ENCODE data around the gene ASCL2. TPM values are rescaled to one million over a fixed set of nuclear protein-coding genes. Genes with fewer than 3 reads are reported as not detected.

Gene ASCL2
- total and polyA plus RNA-seq, 3 experiments from 2014 or later = 0.22 to 8.9 (median 0.55) TPM

DNA sequence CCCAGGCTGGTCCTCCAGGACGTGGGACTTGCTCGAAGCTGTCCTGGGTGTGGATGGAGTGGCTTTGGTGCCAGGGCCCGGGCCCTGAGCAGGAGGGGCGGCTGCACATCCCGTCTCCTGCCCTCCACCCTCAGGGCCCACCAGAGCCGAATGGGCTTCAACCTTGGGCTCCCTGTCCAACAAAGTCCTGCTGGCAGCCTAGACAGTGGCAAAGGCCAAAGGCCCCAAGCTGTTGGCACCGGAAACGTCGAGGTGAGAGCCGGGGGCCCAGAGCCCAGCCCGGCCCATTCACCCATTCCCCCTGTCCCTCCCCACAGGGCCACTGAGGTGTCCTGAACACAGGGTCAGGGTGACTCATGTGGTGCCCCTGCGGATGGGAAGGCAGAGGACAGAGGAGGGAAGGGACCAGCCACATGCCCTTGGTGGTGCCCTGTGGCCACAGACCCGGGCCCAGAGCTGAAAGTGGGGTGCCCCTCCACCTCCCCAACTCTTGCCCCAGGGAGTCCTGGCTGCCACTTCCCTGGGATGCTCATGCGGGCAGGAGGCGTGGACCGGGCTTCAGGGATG lies 40.5 kb upstream of the ASCL2 start:
- Mint-ChIP-seq H3K4me1 (peaks cover 8 to 25% (median 11%) of the 10 kb centered on the region in 3 donors), H3K9me3 (no peaks in the 10 kb centered on the region), H3K27ac (no peak overlapping the region), H3K27me3 (no peaks in the 10 kb centered on the region), H3K36me3 (peaks cover 0 to 2% (median 0%) of the 10 kb centered on the region in 3 donors), H3K4me3 (no peak overlapping the region)
- no peak overlapping the region for H3K4me3 ChIP-seq (ENCODE audit: low read length)
- no peaks in the 10 kb centered on the region for H3K9me3 ChIP-seq (ENCODE audit: low read length)
- H3K27me3 ChIP-seq (ENCODE audit: insufficient read depth, low read length, poor library complexity, severe bottlenecking) = no peaks in the 10 kb centered on the region
- H3K36me3 ChIP-seq (ENCODE audit: insufficient read depth, low read length) = no peaks in the 10 kb centered on the region
- DNase-seq = no peak
- CTCF ChIA-PET = interaction anchor here (0.6 to 2.9 kb wide), 6 partner anchors 12 to 222 kb away, joined by 3 to 13 read pairs (median 3); partner anchors contain the start of gene TSSC4
- POLR2A ChIA-PET = interaction anchor here (1.5 kb wide), 1 partner anchor 9 kb away, joined by 4 read pairs; the partner anchor contains the start of genes C11orf21 and TSPAN32
- H3K27ac ChIP-seq (ENCODE audit: low read depth, low read length) = no peak overlapping the region
- peaks cover 15% of the 10 kb centered on the region for H3K4me1 ChIP-seq (ENCODE audit: insufficient read depth, low read length)

DNA sequence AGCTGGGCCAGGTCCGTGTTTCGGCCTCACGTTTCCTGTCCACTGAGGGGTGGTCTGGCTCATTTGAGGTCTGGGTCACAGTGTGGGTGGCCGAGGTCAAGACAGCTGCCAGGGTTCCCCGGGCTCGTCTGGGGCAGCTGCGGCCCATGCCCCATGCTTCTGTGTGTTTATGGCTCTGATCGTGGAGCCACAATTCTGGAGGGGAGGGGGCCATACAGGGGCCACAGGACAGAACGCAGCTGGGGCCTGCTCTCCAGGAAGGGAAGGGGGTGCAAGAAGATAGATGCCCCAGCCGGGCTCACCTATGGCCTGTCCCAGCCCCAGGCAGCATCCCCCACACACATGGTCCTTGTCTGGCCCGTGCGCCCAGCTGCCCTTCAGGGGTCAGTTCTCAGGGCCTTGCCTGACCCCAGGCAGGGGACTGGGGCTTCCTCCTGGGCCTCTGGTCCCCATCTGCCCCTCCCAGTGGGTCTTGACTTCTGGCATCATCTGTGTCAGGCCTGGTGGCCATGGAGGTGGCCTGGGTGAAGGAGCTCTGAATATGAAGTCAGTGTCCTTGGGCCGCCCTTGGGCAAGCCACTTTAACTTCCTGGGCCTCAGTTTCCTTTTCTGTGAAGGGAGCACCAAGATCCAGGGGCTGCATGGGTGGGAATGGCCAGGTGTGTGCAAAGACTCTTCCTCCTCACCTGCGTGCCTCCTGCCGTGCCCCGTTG lies 39.8 kb upstream of the ASCL2 start:
- Mint-ChIP-seq H3K4me1 (peaks cover 14 to 31% (median 14%) of the 10 kb centered on the region in 3 donors), H3K27me3 (no peaks in the 10 kb centered on the region), H3K27ac (peak overlapping the region in 1 of 8 donors; percentile 74), H3K36me3 (peaks cover 0 to 2% (median 0%) of the 10 kb centered on the region in 3 donors), H3K9me3 (no peaks in the 10 kb centered on the region), H3K4me3 (no peak overlapping the region)
- POLR2A ChIA-PET = interaction anchor here (1.5 kb wide), 1 partner anchor 9 kb away, joined by 4 read pairs; the partner anchor contains the start of genes C11orf21 and TSPAN32
- CTCF ChIA-PET = interaction anchor here (0.9 to 2.9 kb wide), 3 partner anchors 90 to 223 kb away, joined by 3 to 13 read pairs (median 3); partner anchors contain the start of gene TSSC4
- H3K27ac ChIP-seq (ENCODE audit: low read depth, low read length) = no peak overlapping the region
- no peaks in the 10 kb centered on the region for H3K36me3 ChIP-seq (ENCODE audit: insufficient read depth, low read length)
- peaks cover 21% of the 10 kb centered on the region for H3K4me1 ChIP-seq (ENCODE audit: insufficient read depth, low read length)
- H3K4me3 ChIP-seq (ENCODE audit: low read length) = no peak overlapping the region
- no peaks in the 10 kb centered on the region for H3K27me3 ChIP-seq (ENCODE audit: insufficient read depth, low read length, poor library complexity, severe bottlenecking)
- no peak for DNase-seq
- H3K9me3 ChIP-seq (ENCODE audit: low read length) = no peaks in the 10 kb centered on the region

DNA sequence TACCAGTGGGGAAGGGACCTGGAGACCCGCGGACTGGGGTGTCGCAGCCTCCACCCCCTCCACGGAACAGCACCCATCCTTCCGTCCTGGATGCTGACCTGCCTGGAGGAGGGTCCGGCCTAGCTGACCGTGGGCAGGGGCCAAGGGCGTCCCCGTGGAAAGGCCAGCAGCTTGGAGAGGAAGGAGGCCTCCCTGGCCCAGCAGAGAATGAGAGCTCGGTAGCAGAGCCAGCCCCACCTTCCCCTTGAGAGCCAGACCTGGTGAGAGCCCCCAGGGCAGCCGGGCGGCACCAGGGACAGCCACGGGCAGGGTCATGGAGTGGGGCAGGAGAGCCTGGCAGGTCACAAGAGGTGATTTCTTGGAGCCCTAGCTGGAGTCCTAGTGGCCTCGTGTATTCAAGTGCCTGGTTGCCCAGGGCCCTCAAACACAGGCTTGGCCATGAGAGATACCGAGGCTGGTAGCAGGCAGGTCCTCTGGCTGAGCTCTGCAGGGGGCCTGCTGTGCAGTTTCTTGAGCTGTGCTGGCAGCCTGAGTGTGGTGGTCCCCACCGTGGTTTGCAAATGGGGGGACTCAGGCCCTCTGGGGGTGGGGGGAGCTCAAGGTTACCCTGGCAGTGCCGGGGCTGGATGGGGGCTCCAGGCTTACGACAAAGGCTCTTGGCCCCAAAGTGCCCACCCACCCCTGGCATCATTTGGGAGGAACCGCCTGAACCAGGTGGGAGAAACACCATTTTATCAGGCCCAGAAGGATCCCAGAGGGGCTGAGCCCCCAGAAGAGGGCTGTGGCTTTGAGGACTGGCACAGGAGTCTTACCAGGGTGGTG lies 39.1 kb upstream of the ASCL2 start:
- no peak overlapping the region for H3K27ac ChIP-seq (ENCODE audit: low read depth, low read length)
- Mint-ChIP-seq H3K27ac (peak overlapping the region in 1 of 8 donors; percentile 74), H3K27me3 (no peaks in the 10 kb centered on the region), H3K9me3 (no peaks in the 10 kb centered on the region), H3K4me1 (peaks cover 17 to 36% (median 18%) of the 10 kb centered on the region in 3 donors), H3K36me3 (peaks cover 0 to 2% (median 0%) of the 10 kb centered on the region in 3 donors), H3K4me3 (no peak overlapping the region)
- H3K4me3 ChIP-seq (ENCODE audit: low read length) = no peak overlapping the region
- H3K36me3 ChIP-seq (ENCODE audit: insufficient read depth, low read length) = no peaks in the 10 kb centered on the region
- POLR2A ChIA-PET = interaction anchor here (1.0 to 1.5 kb wide), 2 partner anchors 8 to 68 kb away, joined by 3 to 4 read pairs; partner anchors contain the start of genes C11orf21 and TSPAN32
- no peaks in the 10 kb centered on the region for H3K9me3 ChIP-seq (ENCODE audit: low read length)
- H3K27me3 ChIP-seq (ENCODE audit: insufficient read depth, low read length, poor library complexity, severe bottlenecking) = no peaks in the 10 kb centered on the region
- no peak for DNase-seq
- CTCF ChIA-PET = interaction anchor here (1.5 to 2.9 kb wide), 2 partner anchors 10 to 111 kb away, joined by 5 to 13 read pairs; no protein-coding TSS in a partner anchor
- peaks cover 29% of the 10 kb centered on the region for H3K4me1 ChIP-seq (ENCODE audit: insufficient read depth, low read length)

GRCh38 chr11:2308713-2309112 lies 38.3 kb upstream of the ASCL2 start:
- POLR2A ChIA-PET = interaction anchor here (1.0 kb wide), 1 partner anchor 69 kb away, joined by 3 read pairs; no protein-coding TSS in a partner anchor
- Histone ChIP-seq H3K9me3 (ENCODE audit: low read length) (no peaks in the 10 kb centered on the region), H3K4me1 (ENCODE audit: insufficient read depth, low read length) (peaks cover 36% of the 10 kb centered on the region), H3K4me3 (ENCODE audit: low read length) (no peak overlapping the region), H3K27me3 (ENCODE audit: insufficient read depth, low read length, poor library complexity, severe bottlenecking) (no peaks in the 10 kb centered on the region), H3K36me3 (ENCODE audit: insufficient read depth, low read length) (no peaks in the 10 kb centered on the region), H3K27ac (ENCODE audit: low read depth, low read length) (no peak overlapping the region)
- CTCF ChIA-PET = interaction anchor here (1.5 to 2.9 kb wide), 2 partner anchors 9 to 111 kb away, joined by 5 to 13 read pairs; no protein-coding TSS in a partner anchor
- H3K4me1 Mint-ChIP-seq = peaks cover 17 to 44% (median 25%) of the 10 kb centered on the region in 3 donors
- H3K27me3 Mint-ChIP-seq = no peaks in the 10 kb centered on the region
- no peak overlapping the region for H3K4me3 Mint-ChIP-seq
- DNase-seq = no peak
- peaks cover 0 to 2% (median 0%) of the 10 kb centered on the region in 3 donors for H3K36me3 Mint-ChIP-seq
- no peak overlapping the region for H3K27ac Mint-ChIP-seq
- H3K9me3 Mint-ChIP-seq = no peaks in the 10 kb centered on the region

DNA sequence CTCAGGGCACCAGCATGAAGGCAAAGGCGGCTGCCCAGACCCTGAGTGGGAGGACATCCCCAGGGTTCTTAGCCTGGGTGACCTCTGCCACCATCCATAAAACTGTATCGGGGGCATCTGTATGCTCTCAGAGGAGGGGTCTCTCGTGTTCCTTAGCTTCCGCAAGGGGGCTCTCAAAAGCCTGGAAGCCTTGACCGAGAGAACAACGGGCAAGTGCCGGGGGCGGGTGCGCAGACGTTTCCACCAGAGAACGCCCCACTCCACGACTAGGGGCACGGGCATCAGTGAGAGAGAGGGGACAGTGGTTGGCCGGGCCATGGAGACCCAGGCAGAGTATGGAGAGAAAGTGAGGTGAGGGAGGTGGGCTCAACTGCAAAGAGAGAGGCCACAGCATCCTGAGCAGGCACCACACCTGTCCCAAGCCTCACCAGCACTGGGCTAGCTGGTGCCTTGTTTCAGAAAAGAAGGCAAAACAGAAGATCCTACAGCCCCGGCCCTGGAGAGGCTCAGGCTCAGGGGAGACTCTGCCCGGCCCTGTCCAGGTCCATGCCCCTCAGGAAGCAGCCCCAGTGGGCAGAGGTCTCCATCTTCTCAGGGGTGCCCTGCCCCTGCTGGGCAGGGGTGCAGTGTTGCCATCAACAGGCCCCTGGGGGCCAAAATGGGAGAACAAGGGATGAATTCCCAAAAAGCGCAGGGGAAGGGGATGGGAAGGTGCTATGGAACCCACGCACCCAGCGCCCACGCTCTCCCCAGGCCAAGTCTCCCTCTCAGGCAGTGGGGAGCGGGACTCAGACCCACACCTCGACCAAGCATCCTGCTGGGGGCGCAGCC lies 37.3 kb upstream of the ASCL2 start:
- peak overlapping the region in 6 of 8 donors; percentile 27 to 90 (median 51) for H3K27ac Mint-ChIP-seq
- no peak for DNase-seq
- no peaks in the 10 kb centered on the region for H3K27me3 Mint-ChIP-seq
- no peak overlapping the region for H3K4me3 ChIP-seq (ENCODE audit: low read length)
- no peaks in the 10 kb centered on the region for H3K9me3 Mint-ChIP-seq
- H3K27ac ChIP-seq (ENCODE audit: low read depth, low read length) = no peak overlapping the region
- peaks cover 46% of the 10 kb centered on the region for H3K4me1 ChIP-seq (ENCODE audit: insufficient read depth, low read length)
- peak overlapping the region in 3 of 7 donors; percentile 1 to 23 (median 19) for H3K4me3 Mint-ChIP-seq
- no peaks in the 10 kb centered on the region for H3K36me3 ChIP-seq (ENCODE audit: insufficient read depth, low read length)
- ChIA-PET CTCF (interaction anchor here (1.5 to 9.7 kb wide), 5 partner anchors 8 to 112 kb away, joined by 4 to 317 read pairs (median 22); partner anchors contain the start of genes CD81 and TSSC4), POLR2A (interaction anchor here (2.2 to 3.5 kb wide), 2 partner anchors 70 to 93 kb away, joined by 9 to 19 read pairs; partner anchors contain the start of genes CD81 and TSSC4)
- no peaks in the 10 kb centered on the region for H3K27me3 ChIP-seq (ENCODE audit: insufficient read depth, low read length, poor library complexity, severe bottlenecking)
- no peaks in the 10 kb centered on the region for H3K9me3 ChIP-seq (ENCODE audit: low read length)
- peaks cover 19 to 51% (median 27%) of the 10 kb centered on the region in 3 donors for H3K4me1 Mint-ChIP-seq
- H3K36me3 Mint-ChIP-seq = peaks cover 0 to 2% (median 0%) of the 10 kb centered on the region in 3 donors

- H3K27me3 ChIP-seq (ENCODE audit: insufficient read depth, low read length, poor library complexity, severe bottlenecking) = no peaks in the 10 kb centered on the region
- H3K4me1 ChIP-seq (ENCODE audit: insufficient read depth, low read length) = peaks cover 47% of the 10 kb centered on the region
- no peaks in the 10 kb centered on the region for H3K9me3 ChIP-seq (ENCODE audit: low read length)
- H3K4me3 Mint-ChIP-seq = no peak overlapping the region
- no peaks in the 10 kb centered on the region for H3K36me3 ChIP-seq (ENCODE audit: insufficient read depth, low read length)
- peak overlapping the region in 2 of 8 donors; percentile 27 to 97 for H3K27ac Mint-ChIP-seq
- ChIA-PET POLR2A (interaction anchor here (2.2 to 3.5 kb wide), 2 partner anchors 70 to 94 kb away, joined by 9 to 19 read pairs; partner anchors contain the start of genes CD81 and TSSC4), CTCF (interaction anchor here (0.9 to 9.7 kb wide), 9 partner anchors 37 to 121 kb away, joined by 3 to 317 read pairs (median 5); partner anchors contain the start of genes ASCL2, CD81 and TSSC4)
- no peaks in the 10 kb centered on the region for H3K27me3 Mint-ChIP-seq
- no peaks in the 10 kb centered on the region for H3K9me3 Mint-ChIP-seq
- H3K4me1 Mint-ChIP-seq = peaks cover 22 to 56% (median 30%) of the 10 kb centered on the region in 3 donors
- H3K27ac ChIP-seq (ENCODE audit: low read depth, low read length) = no peak overlapping the region
- no peak overlapping the region for H3K4me3 ChIP-seq (ENCODE audit: low read length)
- DNase-seq = no peak
- H3K36me3 Mint-ChIP-seq = peaks cover 0 to 2% (median 0%) of the 10 kb centered on the region in 3 donors
Measured at GRCh38 chr11:2306877-2307500, 36.6 kb upstream of the ASCL2 start.

Measured in CD8-positive, alpha-beta memory T cell (primary cell).